Measurements from ENCODE around the gene FBXO24.
"Not testable (repeated sequence)": the region's sequence is repeated elsewhere in the genome, so short reads cannot be mapped to it uniquely, and the experiment has no call there.

The FBXO24 gene

GRCh38 chr7:100586266-100587025 lies at the start of gene FBXO24:
Gene FBXO24 (plus strand): TSS chr7:100586328. CDS start chr7:100586626, 298 bp downstream.
- DNase-seq: peak; percentile 100

- not testable (repeated sequence) for DNase-seq
Measured at GRCh38 chr7:100536695-100537094, 49.4 kb upstream of the FBXO24 start.

GRCh38 chr7:100538348-100538653 lies 47.8 kb upstream of the FBXO24 start:
- DNase-seq: no peak

GRCh38 chr7:100538654-100539435 lies 47.3 kb upstream of the FBXO24 start, which contains the start of gene AGFG2:
Gene AGFG2 (plus strand): TSS chr7:100539203. CDS start chr7:100539347, 144 bp downstream.
- DNase-seq: peak; percentile 100

GRCh38 chr7:100539436-100540006 lies 46.6 kb upstream of the FBXO24 start:
- DNase-seq: no peak

GRCh38 chr7:100540073-100540723 lies 45.9 kb upstream of the FBXO24 start:
- no peak for DNase-seq

GRCh38 chr7:100541309-100541708 lies 44.8 kb upstream of the FBXO24 start:
- DNase-seq: not testable (repeated sequence)

GRCh38 chr7:100543586-100543985 lies 42.5 kb upstream of the FBXO24 start:
- no peak for DNase-seq

GRCh38 chr7:100544386-100544785 lies 41.7 kb upstream of the FBXO24 start:
- DNase-seq: no peak

GRCh38 chr7:100544967-100545359 lies 41.2 kb upstream of the FBXO24 start:
- no peak for DNase-seq

- DNase-seq: peak; percentile 83
Measured at GRCh38 chr7:100545360-100546128, 40.6 kb upstream of the FBXO24 start.

GRCh38 chr7:100546129-100546925 lies 39.8 kb upstream of the FBXO24 start:
- peak; percentile 89 for DNase-seq

- DNase-seq: peak; percentile 70
Measured at GRCh38 chr7:100546926-100547800, 39.0 kb upstream of the FBXO24 start.

- DNase-seq: peak; percentile 91
Measured at GRCh38 chr7:100547872-100548271, 38.3 kb upstream of the FBXO24 start.

GRCh38 chr7:100548446-100548845 lies 37.7 kb upstream of the FBXO24 start:
- not testable (repeated sequence) for DNase-seq

- DNase-seq: no peak
Measured at GRCh38 chr7:100552532-100552931, 33.6 kb upstream of the FBXO24 start.

GRCh38 chr7:100553032-100553431 lies 33.1 kb upstream of the FBXO24 start:
- DNase-seq: no peak

GRCh38 chr7:100555701-100556100 lies 30.4 kb upstream of the FBXO24 start:
- no peak for DNase-seq

- peak; percentile 92 for DNase-seq
Measured at GRCh38 chr7:100556541-100556940, 29.6 kb upstream of the FBXO24 start.

- DNase-seq: no peak
Measured at GRCh38 chr7:100559127-100559526, 27.0 kb upstream of the FBXO24 start.
